MM.1S (cell line): ENCODE measurements around the gene NFE2L3.
"Not testable (repeated sequence)": the region's sequence is repeated elsewhere in the genome, so short reads cannot be mapped to it uniquely, and the experiment has no call there.

Experiments
- DNase-seq: peaks from one replicate; pipeline ENCODE4 v3.0.0-alpha.2; 2015
- H2AFZ ChIP-seq: fragments of 300-600 bp; sonication (generic); 2 replicates; pipeline ENCODE4 v1.6.0; 2016; ENCODE audit warnings: antibody characterized with exemption, low read length
- H3F3A ChIP-seq: fragments of 300-600 bp; sonication (generic); 2 replicates; pipeline ENCODE4 v1.6.1; 2016; ENCODE audit warnings: mild to moderate bottlenecking, antibody characterized with exemption, low read length, moderate library complexity, mixed read lengths; ENCODE audit not compliant: insufficient read depth
- H3K27ac ChIP-seq: fragments of 300-600 bp; sonication (generic); 2 replicates; pipeline ENCODE4 v1.5.1; 2016; ENCODE audit warnings: mild to moderate bottlenecking, low read length
- H3K27me3 ChIP-seq: fragments of 300-600 bp; sonication (generic); replicated peaks from 2 replicates; pipeline ENCODE4 v1.6.0; 2016; ENCODE audit warnings: low read length; ENCODE audit not compliant: insufficient read depth
- H3K36me3 ChIP-seq: fragments of 300-600 bp; sonication (generic); replicated peaks from 2 replicates; pipeline ENCODE4 v1.6.1; 2016; ENCODE audit warnings: mild to moderate bottlenecking, low read length, mixed read lengths; ENCODE audit not compliant: insufficient read depth
- H3K4me1 ChIP-seq: fragments of 300-600 bp; sonication (generic); 2 replicates; pipeline ENCODE4 v1.6.1; 2016; ENCODE audit warnings: low read length, mixed read lengths
- H3K4me2 ChIP-seq: fragments of 300-600 bp; sonication (generic); 2 replicates; pipeline ENCODE4 v1.6.0; 2016; ENCODE audit warnings: low read depth, low read length
- H3K4me3 ChIP-seq: fragments of 300-600 bp; sonication (generic); 2 replicates; pipeline ENCODE4 v1.5.1; 2016; ENCODE audit warnings: low read length, mixed read lengths
- H3K79me2 ChIP-seq: fragments of 300-600 bp; sonication (generic); 2 replicates; pipeline ENCODE4 v1.6.1; 2016; ENCODE audit warnings: mixed run types, low read length, mixed read lengths
- H3K9ac ChIP-seq: fragments of 300-600 bp; sonication (generic); 2 replicates; pipeline ENCODE4 v1.6.1; 2016; ENCODE audit warnings: low read length, mixed read lengths
- H3K9me2 ChIP-seq: fragments of 300-600 bp; sonication (generic); replicated peaks from 2 replicates; pipeline ENCODE4 v1.6.1; 2016; ENCODE audit warnings: mild to moderate bottlenecking, low read length, mixed read lengths; ENCODE audit not compliant: insufficient read depth
- H3K9me3 ChIP-seq: fragments of 300-600 bp; sonication (generic); replicated peaks from 2 replicates; pipeline ENCODE4 v1.6.1; 2016; ENCODE audit warnings: mild to moderate bottlenecking, low read length, mixed read lengths; ENCODE audit not compliant: insufficient read depth
- H4K20me1 ChIP-seq: fragments of 300-600 bp; sonication (generic); 2 replicates; pipeline ENCODE4 v1.6.1; 2016; ENCODE audit warnings: mild to moderate bottlenecking, low read length, moderate library complexity, mixed read lengths; ENCODE audit not compliant: insufficient read depth
- CTCF ChIP-seq: fragments of 300-600 bp; sonication (generic); IDR thresholded peaks from 2 replicates; pipeline ENCODE4 v1.5.1; 2016; ENCODE audit warnings: antibody characterized with exemption, low read length, mixed read lengths
- EZH2 ChIP-seq: fragments of 300-600 bp; sonication (generic); optimal IDR thresholded peaks from 2 replicates; pipeline ENCODE3; 2017; ENCODE audit warnings: low read depth, mild to moderate bottlenecking, antibody characterized with exemption, low read length, mixed read lengths
- EZH2phosphoT487 ChIP-seq: fragments of 300-600 bp; sonication (generic); IDR thresholded peaks from 2 replicates; pipeline ENCODE4 v1.6.1; 2018; ENCODE audit warnings: antibody characterized with exemption, low read length

The NFE2L3 gene

DNA sequence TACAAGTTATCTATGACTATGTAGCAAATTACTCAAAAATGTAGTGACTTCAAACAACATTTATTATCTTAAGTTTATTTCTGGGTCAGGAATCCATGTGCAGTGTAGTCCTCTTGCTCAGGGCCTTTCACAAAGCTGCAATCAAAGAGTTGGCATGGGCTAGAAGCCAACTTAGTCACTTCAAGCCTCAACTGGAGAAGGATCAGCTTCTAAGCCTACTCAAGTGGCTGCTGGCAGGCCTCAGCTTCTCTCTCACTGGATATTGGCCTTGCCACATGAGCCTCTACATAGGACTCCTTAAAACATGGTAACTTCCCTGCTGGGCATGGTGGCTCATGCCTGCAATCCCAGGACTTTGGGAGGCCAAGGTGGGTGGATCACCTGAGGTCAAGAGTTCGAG is 5.0 kb upstream of the NFE2L3 start:
- no peak for DNase-seq
- Histone ChIP-seq H3K4me2 (no peak overlapping the region), H3K4me3 (no peak overlapping the region), H3K9me2 (no peaks in the 10 kb centered on the region), H3K9me3 (no peaks in the 10 kb centered on the region), H3K36me3 (no peaks in the 10 kb centered on the region), H4K20me1 (no peaks in the 10 kb centered on the region), H3F3A (no peaks in the 10 kb centered on the region; the same call in 1 of the 2 replicates), H3K27ac (no peak overlapping the region), H3K27me3 (no peaks in the 10 kb centered on the region), H2AFZ (no peak overlapping the region), H3K4me1 (peaks cover 7% of the 10 kb centered on the region; the same call in 1 of the 2 replicates), H3K9ac (no peak overlapping the region), H3K79me2 (no peaks in the 10 kb centered on the region)
- TF ChIP-seq EZH2 (no peak), EZH2phosphoT487 (no peak), CTCF (no peak)

DNA sequence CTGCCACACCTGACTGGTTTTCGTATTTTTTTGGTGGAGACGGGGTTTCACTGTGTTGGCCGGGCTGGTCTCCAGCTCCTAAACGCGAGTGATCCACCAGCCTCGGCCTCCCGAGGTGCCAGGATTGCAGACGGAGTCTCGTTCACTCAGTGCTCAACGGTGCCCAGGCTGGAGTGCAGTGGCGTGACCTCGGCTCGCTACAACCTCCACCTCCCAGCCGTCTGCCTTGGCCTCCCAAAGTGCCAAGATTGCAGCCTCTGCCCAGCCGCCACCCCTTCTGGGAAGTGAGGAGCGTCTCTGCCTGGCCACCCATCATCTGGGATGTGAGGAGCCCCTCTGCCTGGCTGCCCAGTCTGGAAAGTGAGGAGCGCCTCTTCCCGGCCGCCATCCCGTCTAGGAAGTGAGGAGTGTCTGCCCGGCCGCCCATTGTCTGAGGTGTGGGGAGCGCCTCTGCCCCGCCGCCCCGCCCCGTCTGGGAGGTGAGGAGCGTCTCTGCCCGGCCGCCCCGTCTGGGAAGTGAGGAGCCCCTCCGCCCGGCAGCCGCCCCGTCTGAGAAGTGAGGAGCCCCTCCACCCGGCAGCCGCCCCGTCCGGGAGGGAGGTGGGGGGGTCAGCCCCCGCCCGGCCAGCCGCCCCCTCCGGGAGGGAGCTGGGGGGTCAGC is 4.2 kb upstream of the NFE2L3 start:
- H3K9me2 ChIP-seq, H3K79me2 ChIP-seq, H3K9me3 ChIP-seq: not testable (repeated sequence)

GRCh38 chr7:26148307-26148700 is 3.7 kb upstream of the NFE2L3 start:
- not testable (repeated sequence) for H3K9me2 ChIP-seq, H3F3A ChIP-seq, DNase-seq, H3K9ac ChIP-seq, H3K4me1 ChIP-seq, H3K27ac ChIP-seq, H3K27me3 ChIP-seq, H3K36me3 ChIP-seq, H3K79me2 ChIP-seq, H3K4me3 ChIP-seq, H3K9me3 ChIP-seq, H2AFZ ChIP-seq, H3K4me2 ChIP-seq, H4K20me1 ChIP-seq

More for the DNA sequence above, 4.2 kb upstream of the NFE2L3 start:
- H3K4me1 ChIP-seq, H2AFZ ChIP-seq, H3K4me3 ChIP-seq, H3K4me2 ChIP-seq, H3K27me3 ChIP-seq, H3K36me3 ChIP-seq, H3F3A ChIP-seq, H3K27ac ChIP-seq, H3K9ac ChIP-seq, H4K20me1 ChIP-seq, DNase-seq: not testable (repeated sequence)

GRCh38 chr7:26149391-26149977 is 2.5 kb upstream of the NFE2L3 start:
- H3K4me1 ChIP-seq = peaks cover 11% of the 10 kb centered on the region

More at GRCh38 chr7:26149391-26149977, 2.5 kb upstream of the NFE2L3 start:
- H3K79me2 ChIP-seq = peaks cover 21% of the 10 kb centered on the region
- H3K9me3 ChIP-seq = no peaks in the 10 kb centered on the region
- H2AFZ ChIP-seq = no peak overlapping the region
- no peak for DNase-seq
- H3K27me3 ChIP-seq = no peaks in the 10 kb centered on the region
- peaks cover 10% of the 10 kb centered on the region for H3F3A ChIP-seq
- H3K9me2 ChIP-seq = no peaks in the 10 kb centered on the region
- H3K27ac ChIP-seq = no peak overlapping the region
- H3K9ac ChIP-seq = no peak overlapping the region
- H3K4me2 ChIP-seq = no peak overlapping the region
- H3K36me3 ChIP-seq = no peaks in the 10 kb centered on the region
- TF ChIP-seq CTCF (no peak), EZH2phosphoT487 (no peak), EZH2 (no peak)
- no peaks in the 10 kb centered on the region for H4K20me1 ChIP-seq
- no peak overlapping the region for H3K4me3 ChIP-seq
